ENCODE results near the gene GPSM1. TPM values are rescaled to one million over a fixed set of nuclear protein-coding genes. Genes with fewer than 3 reads are reported as not detected.

Gene GPSM1
- total and polyA plus RNA-seq, 2 experiments from 2014 or later, result 25.5 to 30.0 TPM

- H3K27me3 ChIP-seq, result no peaks in the 10 kb centered on the region
- H3K9me3 ChIP-seq (ENCODE audit: low read depth), result no peaks in the 10 kb centered on the region
- 94% methylated on average over 24 of the region's 30 CpGs for WGBS (ENCODE audit: low lambda C conversion rate, missing lambda C conversion rate)
- no peaks in the 10 kb centered on the region for H3K9me2 ChIP-seq (replicated peaks; ENCODE audit: insufficient read depth)
- TF ChIP-seq CTCF (IDR thresholded peaks at IDR 0.05; ENCODE audit: poor library complexity) (no peak), EZH2 (IDR thresholded peaks at IDR 0.05; ENCODE audit: borderline replicate concordance) (no peak), EZH2phosphoT487 (IDR thresholded peaks at IDR 0.05; ENCODE audit: low read depth, severe bottlenecking, unreplicated experiment) (no peak)
- peaks cover 10% of the 10 kb centered on the region for H4K20me1 ChIP-seq (ENCODE audit: insufficient read depth, poor library complexity, severe bottlenecking)
- no peak for DNase-seq (ENCODE audit: low spot score)
- H3K79me2 ChIP-seq, result peaks cover 18% of the 10 kb centered on the region
- H3K27ac ChIP-seq, result no peak overlapping the region
- H3K4me1 ChIP-seq (ENCODE audit: insufficient read depth), result no peaks in the 10 kb centered on the region
- no peak overlapping the region for H3K4me3 ChIP-seq
- no peaks in the 10 kb centered on the region for H3K36me3 ChIP-seq (replicated peaks; ENCODE audit: insufficient read depth, low read depth)
- H2AFZ ChIP-seq, result no peak overlapping the region
- H3K4me2 ChIP-seq, result no peak overlapping the region
These were observed 9.0 kb downstream of the GPSM1 start for GRCh38 chr9:136336156-136336870.

GRCh38 chr9:136336881-136337280, 9.5 kb downstream of the GPSM1 start:
- WGBS (ENCODE audit: low lambda C conversion rate, missing lambda C conversion rate), result 96% methylated on average over 20 of the region's 23 CpGs
- Histone ChIP-seq H3K36me3 (replicated peaks; ENCODE audit: insufficient read depth, low read depth) (no peaks in the 10 kb centered on the region), H4K20me1 (ENCODE audit: insufficient read depth, poor library complexity, severe bottlenecking) (peaks cover 5% of the 10 kb centered on the region)

GRCh38 chr9:136337416-136338395, 10.4 kb downstream of the GPSM1 start:
- Histone ChIP-seq H3K4me3 (no peak overlapping the region), H3K36me3 (replicated peaks; ENCODE audit: insufficient read depth, low read depth) (no peaks in the 10 kb centered on the region), H4K20me1 (ENCODE audit: insufficient read depth, poor library complexity, severe bottlenecking) (peaks cover 4% of the 10 kb centered on the region), H3K9me3 (ENCODE audit: low read depth) (no peaks in the 10 kb centered on the region), H2AFZ (no peak overlapping the region), H3K4me2 (no peak overlapping the region), H3K9me2 (replicated peaks; ENCODE audit: insufficient read depth) (no peaks in the 10 kb centered on the region), H3K4me1 (ENCODE audit: insufficient read depth) (peaks cover 8% of the 10 kb centered on the region), H3K79me2 (peaks cover 6% of the 10 kb centered on the region), H3K27me3 (no peaks in the 10 kb centered on the region), H3K27ac (no peak overlapping the region)
- no peak for TF ChIP-seq EZH2phosphoT487 (IDR thresholded peaks at IDR 0.05; ENCODE audit: low read depth, severe bottlenecking, unreplicated experiment)
- no peak for TF ChIP-seq EZH2 (IDR thresholded peaks at IDR 0.05; ENCODE audit: borderline replicate concordance)
- no peak for TF ChIP-seq CTCF (IDR thresholded peaks at IDR 0.05; ENCODE audit: poor library complexity)
- no peak for DNase-seq (ENCODE audit: low spot score)
- 92% methylated on average over 42 of the region's 43 CpGs for WGBS (ENCODE audit: low lambda C conversion rate, missing lambda C conversion rate)

More at GRCh38 chr9:136336881-136337280, 9.5 kb downstream of the GPSM1 start:
- TF ChIP-seq EZH2phosphoT487 (IDR thresholded peaks at IDR 0.05; ENCODE audit: low read depth, severe bottlenecking, unreplicated experiment) (no peak), EZH2 (IDR thresholded peaks at IDR 0.05; ENCODE audit: borderline replicate concordance) (no peak), CTCF (IDR thresholded peaks at IDR 0.05; ENCODE audit: poor library complexity) (no peak)
- Histone ChIP-seq H3K9me3 (ENCODE audit: low read depth) (no peaks in the 10 kb centered on the region), H3K79me2 (peaks cover 12% of the 10 kb centered on the region), H3K4me3 (no peak overlapping the region), H3K27ac (no peak overlapping the region), H3K9me2 (replicated peaks; ENCODE audit: insufficient read depth) (no peaks in the 10 kb centered on the region), H3K27me3 (no peaks in the 10 kb centered on the region), H3K4me1 (ENCODE audit: insufficient read depth) (peaks cover under 1% of the 10 kb centered on the region), H3K4me2 (no peak overlapping the region), H2AFZ (no peak overlapping the region)
- no peak for DNase-seq (ENCODE audit: low spot score)
